HepG2 (cell line): ENCODE data around the gene PTPRM.

Experiments used
- CEBPB ChIP-seq: IDR thresholded peaks from 2 replicates; pipeline ENCODE4 v1.6.1; 2011; ENCODE audit warnings: low read depth, low read length, improper control_type of control experiment, borderline replicate concordance
- CREB3 ChIP-seq: sonication (generic); formaldehyde crosslinking; IDR thresholded peaks from 2 replicates; pipeline ENCODE4 v1.5.0; 2020; ENCODE audit warnings: missing genetic modification reagents
- EEA1 ChIP-seq: sonication (generic); formaldehyde crosslinking; IDR thresholded peaks from 2 replicates; pipeline ENCODE4 v1.5.1; 2020; ENCODE audit warnings: mild to moderate bottlenecking, missing genetic modification reagents, borderline replicate concordance
- HDAC2 ChIP-seq: sonication (generic); formaldehyde crosslinking; IDR thresholded peaks from 2 replicates; pipeline ENCODE4 v1.4.0; 2020; ENCODE audit warnings: missing genetic modification reagents
- IKZF1 ChIP-seq: fragments of 450-650 bp; IDR thresholded peaks from 2 replicates; pipeline ENCODE4 v1.7.1; 2016
- NR3C1 ChIP-seq: sonication (generic); formaldehyde crosslinking; IDR thresholded peaks from 2 replicates; pipeline ENCODE4 v1.4.0; 2020; ENCODE audit warnings: missing genetic modification reagents
- PCBP1 ChIP-seq: fragments of 200-400 bp; formaldehyde crosslinking; IDR thresholded peaks from 2 replicates; pipeline ENCODE4 v1.6.1; 2017; ENCODE audit warnings: mild to moderate bottlenecking, low read depth, low read length, borderline replicate concordance
- POLR2A ChIP-seq, 2 experiments: IDR thresholded peaks; 2 replicates each; pipeline ENCODE4 v1.6.1; 2011; ENCODE audit warnings: low read depth in 2 of 2, low read length in 2 of 2, mild to moderate bottlenecking in 1 of 2, moderate library complexity in 1 of 2; ENCODE audit not compliant: insufficient read depth in 1 of 2
- RAD21 ChIP-seq: fragments of 450-650 bp; formaldehyde crosslinking; IDR thresholded peaks from 2 replicates; pipeline ENCODE4 v1.5.0; 2020; ENCODE audit warnings: mild to moderate bottlenecking
- SCMH1 ChIP-seq: sonication (generic); formaldehyde crosslinking; IDR thresholded peaks from 2 replicates; pipeline ENCODE4 v1.9.0; 2021; ENCODE audit warnings: missing genetic modification reagents, mild to moderate bottlenecking, borderline replicate concordance
- SP1 ChIP-seq, 2 experiments: fragments of 450-650 bp in 1 of 2; sonication (generic) in 1 of 2; formaldehyde crosslinking in 1 of 2; IDR thresholded peaks; 2 replicates each; pipeline versions ENCODE4 v1.4.0 to v1.6.1; 2016 to 2020; ENCODE audit warnings: missing genetic modification reagents in 1 of 2
- ZNF644 ChIP-seq: IDR thresholded peaks from 2 replicates; pipeline ENCODE4 v1.6.1; 2016; ENCODE audit warnings: low read depth

GRCh38 chr18:7722955-7723354 lies 155.8 kb downstream of the PTPRM start:
- TF ChIP-seq CREB3, result no peak
- TF ChIP-seq ZNF644 (CRISPR knock-in tag), result no peak
- no peak for TF ChIP-seq SCMH1 (CRISPR knock-in tag)
- TF ChIP-seq CEBPB, result no peak
- no peak for TF ChIP-seq PCBP1
- no peak for TF ChIP-seq SP1 (IDR thresholded peaks at IDR 0.05)
- TF ChIP-seq SP1 (CRISPR knock-in tag; IDR thresholded peaks at IDR 0.05), result no peak
- TF ChIP-seq HDAC2, result no peak
- TF ChIP-seq POLR2A (IDR thresholded peaks at IDR 0.05; ENCODE audit: insufficient read depth in 1 of 2, low read depth in 2 of 2, low read length in 2 of 2), result no peak
- TF ChIP-seq NR3C1 (CRISPR knock-in tag), result no peak
- TF ChIP-seq IKZF1, result no peak
- TF ChIP-seq EEA1, result no peak
- TF ChIP-seq RAD21 (CRISPR knock-in tag), result no peak
